ENCODE measurements around the gene USP54. TPM values are rescaled to one million over a fixed set of nuclear protein-coding genes. Genes with fewer than 3 reads are reported as not detected.

USP54 gene
- total and polyA plus RNA-seq, 2 donors (not counting 3 experiments of a cell fraction or from before 2014, with no cell fraction given): 9.3 to 14.2 TPM

- Histone ChIP-seq H3K79me2 (ENCODE audit: control insufficient read depth, insufficient read depth, low read length) (peaks cover 7% of the 10 kb centered on the region), H3K36me3 (ENCODE audit: control insufficient read depth in 2 of 2, extremely low read depth in 1 of 2, insufficient read depth in 2 of 2, low read length in 2 of 2) (peaks cover 0 to 12% of the 10 kb centered on the region in 2 experiments), H3K27me3 (ENCODE audit: control insufficient read depth in 2 of 2, insufficient read depth in 2 of 2, low read length in 2 of 2) (no peaks in the 10 kb centered on the region), H2AFZ (ENCODE audit: low read depth, low read length) (no peak overlapping the region), H3K4me1 (ENCODE audit: control insufficient read depth, extremely low read depth, insufficient read depth, low read length) (peaks cover 3% of the 10 kb centered on the region), H3K4me2 (ENCODE audit: insufficient read depth, low read length) (no peak overlapping the region), H3K9me3 (replicated peaks; ENCODE audit: control insufficient read depth, insufficient read depth, low read length) (no peaks in the 10 kb centered on the region), H3K4me3 (replicated peaks in 1 of 3; ENCODE audit: insufficient read depth in 1 of 3, low read depth in 1 of 3, low read length in 3 of 3) (no peak overlapping the region), H3K9ac (replicated peaks; ENCODE audit: extremely low read depth, insufficient read depth, low read length) (no peak overlapping the region), H3K27ac (ENCODE audit: insufficient read depth, low read depth, low read length) (no peak overlapping the region), H4K20me1 (replicated peaks; ENCODE audit: control insufficient read depth, extremely low read depth, insufficient read depth, low read length) (no peaks in the 10 kb centered on the region), H3K9me1 (replicated peaks; ENCODE audit: control insufficient read depth, extremely low read depth, insufficient read depth, low read length) (no peaks in the 10 kb centered on the region)
- DNase-seq (ENCODE audit: low read depth, low spot score) (no peak), FAIRE-seq (no peak)
- TF ChIP-seq JUN (IDR thresholded peaks at IDR 0.05; ENCODE audit: borderline replicate concordance, insufficient read depth, insufficient read length, low read depth) (no peak), POLR2A (IDR thresholded peaks at IDR 0.05; ENCODE audit: low read depth, low read length) (no peak), EZH2 (IDR thresholded peaks at IDR 0.05; ENCODE audit: borderline replicate concordance, low read depth, low read length, severe bottlenecking) (no peak), FOS (IDR thresholded peaks at IDR 0.05; ENCODE audit: borderline replicate concordance, insufficient read depth, low read length) (no peak), CTCF (IDR thresholded peaks at IDR 0.05; ENCODE audit: extremely low read depth in 1 of 2, insufficient read depth in 1 of 2, low read depth in 1 of 2, low read length in 2 of 2) (no peak)
- POLR2A ChIA-PET: interaction anchor here (0.6 kb wide), 1 partner anchor 333 kb away, joined by 6 read pairs; no protein-coding TSS in a partner anchor
- CTCF ChIA-PET: no interaction called here
- intact Hi-C loops (cut with micrococcal nuclease) (no loop called here), dilution Hi-C loops (cut with MboI; ENCODE audit: extremely low pct_ligation_motif_present, low sequenced_read_pairs) (no loop called here)
- BruUV-seq (replicated peaks): no TSS peak
Measured at GRCh38 chr10:73478636-73479035, 112.5 kb downstream of the USP54 start.

- no peak for DNase-seq (ENCODE audit: low read depth, low spot score)
- H3K36me3 ChIP-seq (ENCODE audit: control insufficient read depth in 2 of 2, extremely low read depth in 1 of 2, insufficient read depth in 2 of 2, low read length in 2 of 2): peaks cover 6 to 16% of the 10 kb centered on the region in 2 experiments
- H4K20me1 ChIP-seq (replicated peaks; ENCODE audit: control insufficient read depth, extremely low read depth, insufficient read depth, low read length): no peaks in the 10 kb centered on the region
- ChIA-PET POLR2A (no interaction called here), CTCF (no interaction called here)
- H2AFZ ChIP-seq (ENCODE audit: low read depth, low read length): no peak overlapping the region
- H3K9me3 ChIP-seq (replicated peaks; ENCODE audit: control insufficient read depth, insufficient read depth, low read length): no peaks in the 10 kb centered on the region
- no peak overlapping the region for H3K27ac ChIP-seq (ENCODE audit: insufficient read depth, low read depth, low read length)
- no peak for TF ChIP-seq POLR2AphosphoS5 (IDR thresholded peaks at IDR 0.05; ENCODE audit: insufficient read depth, low read depth, low read length)
- no peak for TF ChIP-seq MAX (IDR thresholded peaks at IDR 0.05; ENCODE audit: insufficient read depth, insufficient read length)
- TF ChIP-seq EZH2 (IDR thresholded peaks at IDR 0.05; ENCODE audit: borderline replicate concordance, low read depth, low read length, severe bottlenecking): no peak
- no peak for TF ChIP-seq FOS (IDR thresholded peaks at IDR 0.05; ENCODE audit: borderline replicate concordance, insufficient read depth, low read length)
- TF ChIP-seq POLR2A (IDR thresholded peaks at IDR 0.05; ENCODE audit: low read depth, low read length): no peak
- no peak for TF ChIP-seq MYC (IDR thresholded peaks at IDR 0.05; ENCODE audit: low read depth, low read length)
- no peak for TF ChIP-seq GATA2 (IDR thresholded peaks at IDR 0.05; ENCODE audit: insufficient read depth, insufficient read length, low read depth, low read length)
- TF ChIP-seq JUN (IDR thresholded peaks at IDR 0.05; ENCODE audit: borderline replicate concordance, insufficient read depth, insufficient read length, low read depth): no peak
- no peak for TF ChIP-seq CTCF (IDR thresholded peaks at IDR 0.05; ENCODE audit: extremely low read depth in 1 of 2, insufficient read depth in 1 of 2, low read depth in 1 of 2, low read length in 2 of 2)
- no peaks in the 10 kb centered on the region for H3K9me1 ChIP-seq (replicated peaks; ENCODE audit: control insufficient read depth, extremely low read depth, insufficient read depth, low read length)
- dilution Hi-C loops (cut with MboI; ENCODE audit: extremely low pct_ligation_motif_present, low sequenced_read_pairs): no loop called here
- BruUV-seq (replicated peaks): no TSS peak
- FAIRE-seq: no peak
- H3K9ac ChIP-seq (replicated peaks; ENCODE audit: extremely low read depth, insufficient read depth, low read length): no peak overlapping the region
- H3K4me2 ChIP-seq (ENCODE audit: insufficient read depth, low read length): no peak overlapping the region
- intact Hi-C loops (cut with micrococcal nuclease): no loop called here
- no peaks in the 10 kb centered on the region for H3K27me3 ChIP-seq (ENCODE audit: control insufficient read depth in 2 of 2, insufficient read depth in 2 of 2, low read length in 2 of 2)
- no peaks in the 10 kb centered on the region for H3K4me1 ChIP-seq (ENCODE audit: control insufficient read depth, extremely low read depth, insufficient read depth, low read length)
- no peaks in the 10 kb centered on the region for H3K79me2 ChIP-seq (ENCODE audit: control insufficient read depth, insufficient read depth, low read length)
- no peak overlapping the region for H3K4me3 ChIP-seq (replicated peaks in 1 of 3; ENCODE audit: insufficient read depth in 1 of 3, low read depth in 1 of 3, low read length in 3 of 3)
Measured at GRCh38 chr10:73471226-73471625, 119.9 kb downstream of the USP54 start.

Data from endothelial cell of umbilical vein (primary cell).